Islet of Langerhans (tissue), 1 donor: ENCODE results near the gene TDP2.
A peak's percentile ranks its signal among the peaks of the same experiment; 100 is the strongest.
"Not testable (repeated sequence)": the region's sequence is repeated elsewhere in the genome, so short reads cannot be mapped to it uniquely, and the experiment has no call there.

Experiments
- FAIRE-seq: peaks from one replicate; lab custom pipeline; 2011; peaks lifted over from hg19 to GRCh38; lab: Jason Lieb, UNC

TDP2 gene

GRCh38 chr6:24678792-24679352, 12.2 kb upstream of the TDP2 start:
- FAIRE-seq, result not testable (repeated sequence)

GRCh38 chr6:24673625-24674024, 6.9 kb upstream of the TDP2 start:
- FAIRE-seq, result no peak

- no peak for FAIRE-seq
Observed at GRCh38 chr6:24672620-24673182, 6.0 kb upstream of the TDP2 start.

GRCh38 chr6:24671077-24671476, 4.4 kb upstream of the TDP2 start:
- not testable (repeated sequence) for FAIRE-seq

GRCh38 chr6:24670492-24670891, 3.8 kb upstream of the TDP2 start:
- not testable (repeated sequence) for FAIRE-seq

- FAIRE-seq, result no peak
Observed at GRCh38 chr6:24668997-24669361, 2.3 kb upstream of the TDP2 start.

- not testable (repeated sequence) for FAIRE-seq
Observed at GRCh38 chr6:24668066-24668996, 1.6 kb upstream of the TDP2 start.

- no peak for FAIRE-seq
Observed at GRCh38 chr6:24667378-24667803, 692 bp upstream of the TDP2 start.

GRCh38 chr6:24666097-24666640, 530 bp downstream of the TDP2 start:
- FAIRE-seq, result no peak

GRCh38 chr6:24664046-24664987, 2.4 kb downstream of the TDP2 start:
- no peak for FAIRE-seq

GRCh38 chr6:24663189-24663588, 3.5 kb downstream of the TDP2 start:
- FAIRE-seq, result no peak

GRCh38 chr6:24662236-24662635, 4.5 kb downstream of the TDP2 start:
- FAIRE-seq, result no peak

GRCh38 chr6:24661759-24662158, 4.9 kb downstream of the TDP2 start:
- not testable (repeated sequence) for FAIRE-seq

GRCh38 chr6:24660105-24660504, 6.6 kb downstream of the TDP2 start:
- FAIRE-seq, result no peak

GRCh38 chr6:24659561-24659960, 7.1 kb downstream of the TDP2 start:
- no peak for FAIRE-seq

- no peak for FAIRE-seq
Observed at GRCh38 chr6:24658573-24659560, 7.8 kb downstream of the TDP2 start.

GRCh38 chr6:24655215-24655614, 11.5 kb downstream of the TDP2 start:
- no peak for FAIRE-seq

GRCh38 chr6:24650365-24650764, 16.3 kb downstream of the TDP2 start:
- FAIRE-seq, result no peak

- no peak for FAIRE-seq
Observed at GRCh38 chr6:24649691-24650090, 17.0 kb downstream of the TDP2 start.

GRCh38 chr6:24648276-24648675, 18.4 kb downstream of the TDP2 start:
- FAIRE-seq, result no peak

GRCh38 chr6:24646771-24647170, 19.9 kb downstream of the TDP2 start:
- peak; percentile 80 for FAIRE-seq
